HepG2 (cell line): ENCODE results near the gene PDXDC1. TPM values are rescaled to one million over a fixed set of nuclear protein-coding genes. Genes with fewer than 3 reads are reported as not detected.

ENCODE experiments used
- ARID5B ChIP-seq: IDR thresholded peaks from 2 replicates; pipeline ENCODE4 v1.4.0; 2020; ENCODE audit warnings: mild to moderate bottlenecking, missing genetic modification reagents
- BCL3 ChIP-seq: sonication (generic); formaldehyde crosslinking; IDR thresholded peaks from 2 replicates; pipeline ENCODE4 v1.5.1; 2020; ENCODE audit warnings: mild to moderate bottlenecking, missing genetic modification reagents, moderate library complexity
- DNMT1 ChIP-seq: sonication (generic); formaldehyde crosslinking; IDR thresholded peaks from 2 replicates; pipeline ENCODE4 v1.5.1; 2020; ENCODE audit warnings: mild to moderate bottlenecking, missing genetic modification reagents
- DRAP1 ChIP-seq: IDR thresholded peaks from 2 replicates; pipeline ENCODE4 v1.6.1; 2016; ENCODE audit warnings: missing genetic modification reagents, missing compliant biosample characterization
- FOXA3 ChIP-seq: IDR thresholded peaks from 2 replicates; pipeline ENCODE4 v1.6.1; 2016; ENCODE audit warnings: missing genetic modification reagents, missing compliant biosample characterization
- HBP1 ChIP-seq: IDR thresholded peaks from 2 replicates; pipeline ENCODE4 v1.6.1; 2016; ENCODE audit warnings: low read depth, control low read depth
- MED8 ChIP-seq: sonication (generic); formaldehyde crosslinking; IDR thresholded peaks from 2 replicates; pipeline ENCODE4 v1.8.1; 2023; ENCODE audit warnings: mild to moderate bottlenecking, missing genetic modification reagents; ENCODE audit not compliant: insufficient replicate concordance
- SMYD3 ChIP-seq: sonication (generic); formaldehyde crosslinking; IDR thresholded peaks from 2 replicates; pipeline ENCODE4 v1.8.1; 2023; ENCODE audit warnings: mild to moderate bottlenecking, missing genetic modification reagents
- SPEN ChIP-seq: sonication (generic); formaldehyde crosslinking; IDR thresholded peaks from 2 replicates; pipeline ENCODE4 v1.5.1; 2020; ENCODE audit warnings: low read depth, mild to moderate bottlenecking, missing genetic modification reagents
- TFDP1 ChIP-seq: IDR thresholded peaks from 2 replicates; pipeline ENCODE4 v1.6.1; 2016; ENCODE audit warnings: missing compliant biosample characterization, missing genetic modification reagents, borderline replicate concordance
- ZFP41 ChIP-seq: sonication (generic); formaldehyde crosslinking; IDR thresholded peaks from 2 replicates; pipeline ENCODE4 v1.4.0; 2020; ENCODE audit warnings: mild to moderate bottlenecking, missing genetic modification reagents, borderline replicate concordance
- ZKSCAN1 ChIP-seq: fragments of 150-350 bp; IDR thresholded peaks from 2 replicates; pipeline ENCODE4 v1.6.1; 2014; ENCODE audit warnings: low read length
- ZNF331 ChIP-seq: sonication (generic); formaldehyde crosslinking; IDR thresholded peaks from 2 replicates; pipeline ENCODE4 v1.4.0; 2020; ENCODE audit warnings: missing genetic modification reagents
- ZNF33B ChIP-seq: sonication (generic); formaldehyde crosslinking; IDR thresholded peaks from 2 replicates; pipeline ENCODE4 v1.5.1; 2020; ENCODE audit warnings: mild to moderate bottlenecking, missing genetic modification reagents
- ZNF430 ChIP-seq: sonication (generic); formaldehyde crosslinking; IDR thresholded peaks from 2 replicates; pipeline ENCODE4 v1.9.0; 2021; ENCODE audit warnings: mild to moderate bottlenecking, missing genetic modification reagents
- ZNF501 ChIP-seq: sonication (generic); formaldehyde crosslinking; IDR thresholded peaks from 2 replicates; pipeline ENCODE4 v1.5.1; 2020; ENCODE audit warnings: mild to moderate bottlenecking, moderate library complexity, missing genetic modification reagents
- ZNF879 ChIP-seq: sonication (generic); formaldehyde crosslinking; IDR thresholded peaks from 2 replicates; pipeline ENCODE4 v1.8.1; 2023; ENCODE audit warnings: missing genetic modification reagents
- ZSCAN5A ChIP-seq: sonication (generic); formaldehyde crosslinking; IDR thresholded peaks from 2 replicates; pipeline ENCODE4 v1.8.0; 2022; ENCODE audit warnings: mild to moderate bottlenecking, missing genetic modification reagents, borderline replicate concordance
- polyA plus RNA-seq, 8 experiments: library from polyadenylated mRNA; depleted of rRNA in 3 of 8; stranded (reverse) in 7 of 8; unstranded in 1 of 8; fragments of >200 nt; fragmentation: Illumina TruSeq in 4 of 8; extraction: Trizol in 4 of 8; gene quantifications; 2 replicates each; pipeline versions ENCODE4 v1.2.1 to v1.2.3, GENCODE V29; 2011 to 2016; ENCODE audit warnings: low read depth in 4 of 8, missing spikeins in 1 of 8, mixed read lengths in 1 of 8; ENCODE audit not compliant: insufficient read depth in 1 of 8
- total RNA-seq, 5 experiments: library from RNA; depleted of rRNA; stranded (reverse); fragments of >200 nt; fragmentation: Illumina TruSeq; extraction: Trizol; gene quantifications; 2 replicates each; pipeline ENCODE4 v1.2.3, GENCODE V29; 2016; ENCODE audit warnings: low read depth in 1 of 5

Gene PDXDC1
- total and polyA plus RNA-seq, 2 of the 13 experiments (the other 11 are each of a cell fraction or from before 2014, with no cell fraction given), result 133 to 169 TPM

- TF ChIP-seq HBP1 (CRISPR knock-in tag) (peak; percentile 96), MED8 (CRISPR knock-in tag) (peak; percentile 89), ZNF430 (CRISPR knock-in tag) (peak; percentile 96; the same call in 1 of the 2 replicates), ZNF879 (CRISPR knock-in tag) (0 out of 2 replicates have a peak, but pooled peaks have one; percentile 91), ZNF33B (CRISPR knock-in tag) (peak; percentile 84; the same call in 1 of the 2 replicates), FOXA3 (CRISPR knock-in tag) (peak; percentile 71), SMYD3 (peak; percentile 88; the same call in 1 of the 2 replicates), SPEN (CRISPR knock-in tag) (peak; percentile 99), ARID5B (CRISPR knock-in tag) (peak; percentile 84; the same call in 1 of the 2 replicates), ZFP41 (CRISPR knock-in tag) (0 out of 2 replicates have a peak, but pooled peaks have one; percentile 76), DNMT1 (CRISPR knock-in tag) (peak; percentile 66; the same call in 1 of the 2 replicates), TFDP1 (CRISPR knock-in tag) (peak; percentile 88), ZSCAN5A (CRISPR knock-in tag) (peak; percentile 89), ZNF331 (CRISPR knock-in tag) (peak; percentile 92), BCL3 (CRISPR knock-in tag) (peak; percentile 94), ZKSCAN1 (0 out of 2 replicates have a peak, but pooled peaks have one; percentile 26), DRAP1 (CRISPR knock-in tag) (peak; percentile 90), ZNF501 (CRISPR knock-in tag) (peak; percentile 99)
These were observed 119.4 kb downstream of the PDXDC1 start, which contains the start of gene RRN3 (continued) for GRCh38 chr16:15093955-15094827.
